Gastrocnemius medialis (tissue), 4 donors: Measurements from ENCODE around the gene PTEN. TPM values are rescaled to one million over a fixed set of nuclear protein-coding genes. Genes with fewer than 3 reads are reported as not detected.
"Not testable (repeated sequence)": the region's sequence is repeated elsewhere in the genome, so short reads cannot be mapped to it uniquely, and the experiment has no call there.

Experiments
- ATAC-seq, 2 donors: fragments of 150-250 bp; one replicate each; pipeline ENCODE4 v1.9.1; 2016
- DNase-seq, 2 donors: peaks; one replicate each; pipeline ENCODE4 v3.0.0-alpha.2; 2019
- H3K27ac ChIP-seq, 4 donors: fragments of 200-600 bp; sonication (generic); 1 replicate in 1 of 4; 2 replicates in 3 of 4; pipeline ENCODE4 v1.5.1; 2016 to 2018; ENCODE audit warnings: mild to moderate bottlenecking in 2 of 4, moderate library complexity in 1 of 4
- H3K27me3 ChIP-seq, 3 donors: fragments of 200-600 bp; sonication (generic) in 2 of 3; 1 replicate in 1 of 3; 2 replicates in 2 of 3; pipeline versions ENCODE4 v1.5.1 to v1.6.0; 2016 to 2019; ENCODE audit warnings: mild to moderate bottlenecking in 1 of 3, moderate library complexity in 1 of 3
- H3K36me3 ChIP-seq, 2 donors: fragments of 200-600 bp; sonication (generic) in 1 of 2; one replicate each; pipeline ENCODE4 v1.5.1; 2017 to 2018
- H3K4me1 ChIP-seq, 2 donors: fragments of 200-600 bp; sonication (generic) in 1 of 2; one replicate each; pipeline ENCODE4 v1.5.1; 2016 to 2017; ENCODE audit warnings: mild to moderate bottlenecking in 2 of 2
- H3K4me3 ChIP-seq, 4 donors: fragments of 200-600 bp; sonication (generic) in 3 of 4; 1 replicate in 1 of 4; 2 replicates in 3 of 4; pipeline ENCODE4 v1.5.1; 2016 to 2019; ENCODE audit warnings: mild to moderate bottlenecking in 2 of 4
- H3K9me3 ChIP-seq, 3 donors: fragments of 200-600 bp; sonication (generic) in 2 of 3; 1 replicate in 1 of 3; 2 replicates in 2 of 3; pipeline ENCODE4 v1.5.1; 2016 to 2019
- CTCF ChIP-seq, 5 experiments: fragments of 450-650 bp in 3 of 5; fragments of 200-600 bp in 2 of 5; sonication (generic) in 2 of 5; IDR thresholded peaks in 4 of 5; conservative IDR thresholded peaks in 1 of 5; 1 replicate in 4 of 5; 2 replicates in 1 of 5; pipeline ENCODE4 v1.5.1; 2016 to 2019; ENCODE audit warnings: antibody characterized with exemption in 5 of 5, mild to moderate bottlenecking in 3 of 5, moderate library complexity in 3 of 5
- POLR2A ChIP-seq, 2 donors: fragments of 450-650 bp; IDR thresholded peaks; one replicate each; pipeline ENCODE4 v1.6.1; 2017; ENCODE audit warnings: antibody characterized with exemption in 2 of 2, mild to moderate bottlenecking in 2 of 2, moderate library complexity in 2 of 2
- in situ Hi-C, 4 donors: fragments of 200-750 bp; cut with MboI; loops; one replicate each; pipeline versions ENCODE4 v1.15.0 to v1.8.0; 2017; ENCODE audit warnings: low sequenced_read_pairs in 4 of 4
- intact Hi-C: fragments of 100-400 bp; cut with DNase I; formaldehyde crosslinking; loops from one replicate; pipeline ENCODE4 v1.15.1; 2023; ENCODE audit warnings: low total_unique reads
- total RNA-seq, 4 donors: library from RNA; depleted of rRNA; stranded (reverse); fragments of >200 nt; gene quantifications; one replicate each; pipeline versions ENCODE4 v1.1.0 to v1.2.3, GENCODE V29; 2016

PTEN gene
- total RNA-seq, 4 donors from 2014 or later = 32.2 to 54.5 (median 41.5) TPM

GRCh38 chr10:87862679-87863052, 759 bp upstream of the PTEN start:
- Histone ChIP-seq H3K27me3 (no peaks in the 10 kb centered on the region), H3K36me3 (no peaks in the 10 kb centered on the region), H3K27ac (peak overlapping the region; percentile 86 to 97 (median 92)), H3K4me1 (peaks cover 4 to 6% of the 10 kb centered on the region in 2 donors), H3K9me3 (no peaks in the 10 kb centered on the region), H3K4me3 (peak overlapping the region; percentile 83 to 91 (median 87))
- no peak for TF ChIP-seq POLR2A (IDR thresholded peaks at IDR 0.05)
- DNase-seq = no peak
- peak in 1 of 2 donors; percentile 11 for ATAC-seq
- intact Hi-C loops = loop anchor here (2.0 to 5.0 kb wide), 4 partner anchors 180 to 615 kb away; no protein-coding TSS in a partner anchor
- in situ Hi-C loops = loop anchor here in 3 of 4 donors (5.0 to 25.0 kb wide), 3 partner anchors 250 to 525 kb away; no protein-coding TSS in a partner anchor

GRCh38 chr10:87863951-87864495, 598 bp downstream of the PTEN start:
- Histone ChIP-seq H3K27ac (peak overlapping the region; percentile 86 to 97 (median 92)), H3K4me1 (peaks cover 17 to 20% of the 10 kb centered on the region in 2 donors), H3K4me3 (peak overlapping the region; percentile 83 to 91 (median 87))
- intact Hi-C loops = loop anchor here (2.0 to 5.0 kb wide), 4 partner anchors 179 to 613 kb away; no protein-coding TSS in a partner anchor
- DNase-seq (peak in 1 of 2 donors; percentile 32), ATAC-seq (peak; percentile 13 to 22)
- H3K9me3 ChIP-seq, H3K36me3 ChIP-seq, H3K27me3 ChIP-seq: not testable (repeated sequence)
- in situ Hi-C loops = loop anchor here in 3 of 4 donors (5.0 to 25.0 kb wide), 3 partner anchors 248 to 523 kb away; no protein-coding TSS in a partner anchor

- Histone ChIP-seq H3K4me1 (peaks cover 17 to 25% of the 10 kb centered on the region in 2 donors), H3K36me3 (no peaks in the 10 kb centered on the region), H3K27me3 (no peaks in the 10 kb centered on the region), H3K27ac (peak overlapping the region; percentile 86 to 97 (median 92)), H3K9me3 (no peaks in the 10 kb centered on the region), H3K4me3 (peak overlapping the region; percentile 83 to 91 (median 87))
- TF ChIP-seq CTCF (IDR thresholded peaks at IDR 0.05 in 4 of 5, conservative IDR thresholded peaks at IDR 0.05 in 1 of 5) (no peak), POLR2A (IDR thresholded peaks at IDR 0.05) (no peak)
- in situ Hi-C loops = loop anchor here in 3 of 4 donors (5.0 to 25.0 kb wide), 3 partner anchors 248 to 523 kb away; no protein-coding TSS in a partner anchor
- intact Hi-C loops = loop anchor here (5.0 kb wide), 3 partner anchors 233 to 613 kb away; no protein-coding TSS in a partner anchor
- DNase-seq = no peak
- ATAC-seq = no peak
These were observed 1.2 kb downstream of the PTEN start for GRCh38 chr10:87864496-87865059.

- in situ Hi-C loops = loop anchor here in 2 of 4 donors (25.0 kb wide), 2 partner anchors 247 to 397 kb away; no protein-coding TSS in a partner anchor
These were observed 1.9 kb downstream of the PTEN start for GRCh38 chr10:87865241-87865881.

More at GRCh38 chr10:87865241-87865881, 1.9 kb downstream of the PTEN start:
- peak overlapping the region; percentile 86 to 97 (median 92) for H3K27ac ChIP-seq
- DNase-seq (no peak), ATAC-seq (no peak)
- no peaks in the 10 kb centered on the region for H3K9me3 ChIP-seq
- H3K27me3 ChIP-seq = no peaks in the 10 kb centered on the region
- no peaks in the 10 kb centered on the region for H3K36me3 ChIP-seq
- H3K4me1 ChIP-seq = peaks cover 17 to 31% of the 10 kb centered on the region in 2 donors
- no peak for TF ChIP-seq POLR2A (IDR thresholded peaks at IDR 0.05)
- no peak for TF ChIP-seq CTCF (IDR thresholded peaks at IDR 0.05 in 4 of 5, conservative IDR thresholded peaks at IDR 0.05 in 1 of 5)
- peak overlapping the region; percentile 83 to 91 (median 87) for H3K4me3 ChIP-seq
- intact Hi-C loops = no loop called here
